Measurements from ENCODE around the gene KMT2E. TPM values are rescaled to one million over a fixed set of nuclear protein-coding genes. Genes with fewer than 3 reads are reported as not detected.
A peak's percentile ranks its signal among the peaks of the same experiment; 100 is the strongest.

Gene KMT2E
- 100 to 1,000 TPM; 213 to 224 TPM for total RNA-seq
- polyA plus RNA-seq: 100 to 1,000 TPM; 109 to 244 TPM

- intact Hi-C loops (cut with micrococcal nuclease): loop anchor here (1.0 to 5.0 kb wide), 4 partner anchors 27 to 1669 kb away; partner anchors contain the start of gene DNAJC2
- Histone ChIP-seq H3K9me3 (ENCODE audit: control insufficient read depth in 1 of 2, low read length in 2 of 2) (no peaks in the 10 kb centered on the region), H3K27me3 (ENCODE audit: insufficient read depth, low read length) (no peaks in the 10 kb centered on the region), H3K4me3 (ENCODE audit: low read length in 2 of 2) (peak within 1 kb of the TSS; percentile 99), H3K27ac (ENCODE audit: low read depth, low read length) (peak within 1 kb of the TSS; percentile 100), H3K36me3 (ENCODE audit: insufficient read depth, low read length) (no peaks in the 10 kb centered on the region), H3K4me1 (ENCODE audit: insufficient read depth, low read length) (peaks cover 55% of the 10 kb centered on the region)
- Mint-ChIP-seq H3K27ac (peak within 1 kb of the TSS; percentile 99 to 100 (median 100)), H3K9me3 (peaks cover 0 to 13% (median 0%) of the 10 kb centered on the region in 8 donors), H3K36me3 (peaks cover 8 to 73% of the 10 kb centered on the region in 2 donors), H3K27me3 (peaks cover 0 to 9% of the 10 kb centered on the region in 2 donors), H3K4me1 (peaks cover 19 to 90% (median 36%) of the 10 kb centered on the region in 4 donors), H3K4me3 (peak within 1 kb of the TSS; percentile 94 to 100 (median 98))
- ChIA-PET CTCF (ENCODE audit: partially characterized antibody) (interaction anchor here (0.7 to 9.4 kb wide), 8 partner anchors 12 to 338 kb away, joined by 3 to 160 read pairs (median 12); no protein-coding TSS in a partner anchor), POLR2A (ENCODE audit: partially characterized antibody) (interaction anchor here (0.7 to 18.8 kb wide), 45 partner anchors 9 to 1939 kb away, joined by 3 to 760 read pairs (median 4); partner anchors contain the start of genes ARMC10, FBXL13, NAMPT and RINT1)
- peak; percentile 94 to 96 (median 94) for DNase-seq
Measured at GRCh38 chr7:105013816-105014692, at the start of gene KMT2E. KMT2E (plus strand) TSS chr7:105014205; CDS start chr7:105040953, 26,748 bp downstream.

GRCh38 chr7:104964626-104965236 lies 49.3 kb upstream of the KMT2E start:
- H3K36me3 ChIP-seq (ENCODE audit: insufficient read depth, low read length): no peaks in the 10 kb centered on the region
- DNase-seq: no peak
- peaks cover 0 to 4% (median 0%) of the 10 kb centered on the region in 8 donors for H3K9me3 Mint-ChIP-seq
- H3K27ac ChIP-seq (ENCODE audit: low read depth, low read length): no peak overlapping the region
- intact Hi-C loops (cut with micrococcal nuclease): no loop called here
- no peaks in the 10 kb centered on the region for H3K9me3 ChIP-seq (ENCODE audit: control insufficient read depth in 1 of 2, low read length in 2 of 2)
- H3K36me3 Mint-ChIP-seq: peaks cover 0 to 11% of the 10 kb centered on the region in 2 donors
- no peaks in the 10 kb centered on the region for H3K27me3 ChIP-seq (ENCODE audit: insufficient read depth, low read length)
- no peaks in the 10 kb centered on the region for H3K4me1 ChIP-seq (ENCODE audit: insufficient read depth, low read length)
- ChIA-PET POLR2A (ENCODE audit: partially characterized antibody) (no interaction called here), CTCF (ENCODE audit: partially characterized antibody) (no interaction called here)
- peaks cover 0 to 16% (median 4%) of the 10 kb centered on the region in 4 donors for H3K4me1 Mint-ChIP-seq
- H3K27me3 Mint-ChIP-seq: no peaks in the 10 kb centered on the region
- no peak overlapping the region for H3K4me3 ChIP-seq (ENCODE audit: low read length in 2 of 2)
- no peak overlapping the region for H3K4me3 Mint-ChIP-seq
- H3K27ac Mint-ChIP-seq: no peak overlapping the region

GRCh38 chr7:104966022-104966421 lies 48.0 kb upstream of the KMT2E start:
- Histone ChIP-seq H3K4me1 (ENCODE audit: insufficient read depth, low read length) (no peaks in the 10 kb centered on the region), H3K36me3 (ENCODE audit: insufficient read depth, low read length) (no peaks in the 10 kb centered on the region), H3K27me3 (ENCODE audit: insufficient read depth, low read length) (no peaks in the 10 kb centered on the region), H3K9me3 (ENCODE audit: control insufficient read depth in 1 of 2, low read length in 2 of 2) (no peaks in the 10 kb centered on the region), H3K27ac (ENCODE audit: low read depth, low read length) (no peak overlapping the region), H3K4me3 (ENCODE audit: low read length in 2 of 2) (no peak overlapping the region)
- peak overlapping the region in 2 of 7 donors; percentile 57 to 60 for H3K27ac Mint-ChIP-seq
- intact Hi-C loops (cut with micrococcal nuclease): no loop called here
- H3K4me1 Mint-ChIP-seq: peaks cover 0 to 16% (median 4%) of the 10 kb centered on the region in 4 donors
- peaks cover 0 to 9% of the 10 kb centered on the region in 2 donors for H3K36me3 Mint-ChIP-seq
- CTCF ChIA-PET (ENCODE audit: partially characterized antibody): interaction anchor here (0.6 to 1.8 kb wide), 3 partner anchors 18 to 113 kb away, joined by 3 to 4 read pairs (median 4); no protein-coding TSS in a partner anchor
- peaks cover 0 to 4% (median 0%) of the 10 kb centered on the region in 8 donors for H3K9me3 Mint-ChIP-seq
- no peak overlapping the region for H3K4me3 Mint-ChIP-seq
- POLR2A ChIA-PET (ENCODE audit: partially characterized antibody): interaction anchor here (1.9 kb wide), 1 partner anchor 18 kb away, joined by 9 read pairs; no protein-coding TSS in a partner anchor
- no peaks in the 10 kb centered on the region for H3K27me3 Mint-ChIP-seq
- DNase-seq: no peak

GRCh38 chr7:104967088-104967487 lies 46.9 kb upstream of the KMT2E start:
- DNase-seq: no peak
- H3K4me3 Mint-ChIP-seq: no peak overlapping the region
- no peaks in the 10 kb centered on the region for H3K27me3 Mint-ChIP-seq
- peaks cover 0 to 15% (median 4%) of the 10 kb centered on the region in 4 donors for H3K4me1 Mint-ChIP-seq
- POLR2A ChIA-PET (ENCODE audit: partially characterized antibody): interaction anchor here (1.9 kb wide), 1 partner anchor 16 kb away, joined by 9 read pairs; no protein-coding TSS in a partner anchor
- Histone ChIP-seq H3K36me3 (ENCODE audit: insufficient read depth, low read length) (no peaks in the 10 kb centered on the region), H3K9me3 (ENCODE audit: control insufficient read depth in 1 of 2, low read length in 2 of 2) (no peaks in the 10 kb centered on the region), H3K27me3 (ENCODE audit: insufficient read depth, low read length) (no peaks in the 10 kb centered on the region), H3K4me1 (ENCODE audit: insufficient read depth, low read length) (no peaks in the 10 kb centered on the region), H3K4me3 (ENCODE audit: low read length in 2 of 2) (no peak overlapping the region), H3K27ac (ENCODE audit: low read depth, low read length) (no peak overlapping the region)
- peaks cover 0 to 8% of the 10 kb centered on the region in 2 donors for H3K36me3 Mint-ChIP-seq
- H3K9me3 Mint-ChIP-seq: peaks cover 0 to 4% (median 0%) of the 10 kb centered on the region in 8 donors
- CTCF ChIA-PET (ENCODE audit: partially characterized antibody): interaction anchor here (1.8 to 4.7 kb wide), 2 partner anchors 14 to 17 kb away, joined by 4 to 21 read pairs; no protein-coding TSS in a partner anchor
- intact Hi-C loops (cut with micrococcal nuclease): no loop called here
- H3K27ac Mint-ChIP-seq: peak overlapping the region in 1 of 7 donors; percentile 82

GRCh38 chr7:104967595-104967994 lies 46.4 kb upstream of the KMT2E start:
- intact Hi-C loops (cut with micrococcal nuclease): no loop called here
- H3K9me3 ChIP-seq (ENCODE audit: control insufficient read depth in 1 of 2, low read length in 2 of 2): no peaks in the 10 kb centered on the region
- H3K36me3 ChIP-seq (ENCODE audit: insufficient read depth, low read length): no peaks in the 10 kb centered on the region
- H3K9me3 Mint-ChIP-seq: peaks cover 0 to 4% (median 0%) of the 10 kb centered on the region in 8 donors
- peak overlapping the region in 1 of 7 donors; percentile 82 for H3K27ac Mint-ChIP-seq
- no peaks in the 10 kb centered on the region for H3K27me3 ChIP-seq (ENCODE audit: insufficient read depth, low read length)
- H3K4me1 ChIP-seq (ENCODE audit: insufficient read depth, low read length): no peaks in the 10 kb centered on the region
- no peak overlapping the region for H3K4me3 ChIP-seq (ENCODE audit: low read length in 2 of 2)
- H3K4me3 Mint-ChIP-seq: no peak overlapping the region
- H3K27ac ChIP-seq (ENCODE audit: low read depth, low read length): no peak overlapping the region
- H3K27me3 Mint-ChIP-seq: no peaks in the 10 kb centered on the region
- DNase-seq: no peak
- ChIA-PET POLR2A (ENCODE audit: partially characterized antibody) (interaction anchor here (1.9 kb wide), 1 partner anchor 16 kb away, joined by 9 read pairs; no protein-coding TSS in a partner anchor), CTCF (ENCODE audit: partially characterized antibody) (interaction anchor here (4.7 kb wide), 1 partner anchor 13 kb away, joined by 21 read pairs; no protein-coding TSS in a partner anchor)
- H3K4me1 Mint-ChIP-seq: peaks cover 0 to 10% (median 3%) of the 10 kb centered on the region in 4 donors
- H3K36me3 Mint-ChIP-seq: peaks cover 0 to 8% of the 10 kb centered on the region in 2 donors

GRCh38 chr7:104968648-104969047 lies 45.4 kb upstream of the KMT2E start:
- Histone ChIP-seq H3K4me1 (ENCODE audit: insufficient read depth, low read length) (no peaks in the 10 kb centered on the region), H3K9me3 (ENCODE audit: control insufficient read depth in 1 of 2, low read length in 2 of 2) (no peaks in the 10 kb centered on the region), H3K36me3 (ENCODE audit: insufficient read depth, low read length) (no peaks in the 10 kb centered on the region), H3K27ac (ENCODE audit: low read depth, low read length) (no peak overlapping the region), H3K27me3 (ENCODE audit: insufficient read depth, low read length) (no peaks in the 10 kb centered on the region), H3K4me3 (ENCODE audit: low read length in 2 of 2) (no peak overlapping the region)
- no peak overlapping the region for H3K27ac Mint-ChIP-seq
- H3K27me3 Mint-ChIP-seq: no peaks in the 10 kb centered on the region
- no peak for DNase-seq
- peaks cover 0 to 5% (median under 1%) of the 10 kb centered on the region in 4 donors for H3K4me1 Mint-ChIP-seq
- intact Hi-C loops (cut with micrococcal nuclease): no loop called here
- peaks cover 0 to 4% (median 0%) of the 10 kb centered on the region in 8 donors for H3K9me3 Mint-ChIP-seq
- no peak overlapping the region for H3K4me3 Mint-ChIP-seq
- peaks cover 0 to 5% of the 10 kb centered on the region in 2 donors for H3K36me3 Mint-ChIP-seq
- CTCF ChIA-PET (ENCODE audit: partially characterized antibody): interaction anchor here (0.7 to 4.7 kb wide), 2 partner anchors 12 to 98 kb away, joined by 3 to 21 read pairs; no protein-coding TSS in a partner anchor
- POLR2A ChIA-PET (ENCODE audit: partially characterized antibody): no interaction called here

Measured in CD4-positive, alpha-beta memory T cell (primary cell).